Stimulated activated CD4-positive, alpha-beta T cell treated with anti-CD3 and anti-CD28 coated beads, Interleukin-2, amount 100 ng/mL, for 24 hours (primary cell): ENCODE data around the gene TMC8.
"Not testable (repeated sequence)": the region's sequence is repeated elsewhere in the genome, so short reads cannot be mapped to it uniquely, and the experiment has no call there.

Source experiments
- DNase-seq, 2 donors: peaks; one replicate each; pipeline ENCODE4 v3.0.0-alpha.2; 2020

TMC8 gene

DNA sequence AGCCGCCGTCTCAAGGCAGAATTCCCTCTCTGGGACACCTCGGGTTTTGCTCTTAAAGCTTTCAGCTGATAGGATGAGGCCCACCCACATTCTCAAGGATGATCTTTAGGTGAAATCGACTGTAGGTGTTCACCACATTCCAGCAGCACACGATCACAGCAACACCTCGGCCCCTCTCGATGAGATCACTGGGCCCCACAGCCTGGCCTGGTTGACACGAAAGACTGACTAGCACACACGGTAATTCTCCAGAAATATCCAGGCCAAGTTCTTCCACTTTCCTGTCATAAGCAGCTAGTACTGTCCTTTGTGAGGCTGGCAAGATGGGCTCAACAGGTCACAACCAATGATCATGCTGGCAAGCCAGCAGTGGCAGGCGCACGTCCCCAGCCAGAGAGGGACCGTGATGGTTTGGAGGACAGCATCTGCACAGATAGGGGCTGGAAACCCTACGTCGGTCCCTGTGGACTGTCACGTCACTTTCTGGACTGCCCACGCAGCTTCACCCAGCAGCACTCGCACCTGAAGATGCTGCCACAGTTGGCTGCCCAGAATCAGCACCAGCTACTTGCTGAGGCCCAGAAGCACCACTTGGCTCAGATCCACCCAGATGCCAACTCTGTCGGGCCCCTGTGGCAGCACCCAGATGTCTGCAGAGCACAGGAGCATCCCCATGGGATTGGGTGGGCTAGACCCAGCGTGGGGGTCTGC is 19.4 kb upstream of the TMC8 start:
- DNase-seq: no peak

- no peak for DNase-seq
Observed at GRCh38 chr17:78111727-78112517, 18.6 kb upstream of the TMC8 start.

- DNase-seq: peak; percentile 87 to 88
Observed at GRCh38 chr17:78112518-78113471, 17.8 kb upstream of the TMC8 start.

DNA sequence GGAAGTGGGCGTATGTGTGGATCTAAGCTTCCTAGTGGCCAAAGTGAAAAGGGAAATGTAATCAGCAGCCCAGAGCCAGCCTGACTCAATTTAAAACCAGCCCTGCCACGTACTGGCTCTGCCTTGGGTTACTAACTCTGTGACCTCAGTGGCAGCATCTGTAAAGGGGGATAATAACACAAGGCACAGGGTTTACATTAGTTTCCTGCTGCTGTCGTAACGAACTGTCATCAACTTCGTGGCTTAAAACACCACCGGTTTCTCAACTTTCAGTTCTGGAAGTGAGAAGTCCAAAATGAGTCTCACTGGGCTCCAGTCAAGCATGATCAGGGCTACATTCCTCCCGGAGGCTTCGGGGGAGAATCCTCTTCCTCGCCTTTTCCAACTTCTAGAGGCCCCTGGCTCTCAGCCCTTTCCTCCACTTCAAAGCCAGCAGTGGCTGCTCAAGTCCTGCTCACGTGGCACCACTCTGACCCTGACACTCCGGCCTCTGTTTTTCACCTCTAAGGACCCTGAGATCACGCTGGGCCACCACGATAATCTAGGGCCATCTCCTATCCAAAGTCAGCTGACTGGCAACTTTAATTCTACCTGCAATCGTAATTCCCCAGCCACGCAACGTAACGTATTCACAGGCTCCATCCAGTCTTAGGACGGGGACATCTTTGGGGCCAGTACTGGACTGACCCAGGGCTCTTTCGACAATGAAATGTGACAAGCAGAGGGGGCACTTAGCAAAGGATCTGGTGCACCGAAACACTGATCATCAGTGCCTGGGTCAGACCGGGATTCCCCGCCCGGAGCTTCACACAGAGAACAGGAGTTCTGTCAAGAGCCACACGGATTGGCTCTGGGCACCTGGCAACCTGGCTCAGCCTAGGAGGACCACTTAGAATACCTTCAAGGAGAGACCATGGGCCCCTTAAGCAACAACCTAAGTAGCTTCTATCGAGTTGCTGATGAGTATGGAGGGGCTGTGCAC is 16.5 kb upstream of the TMC8 start:
- DNase-seq: peak in 1 of 2 donors; percentile 32

DNA sequence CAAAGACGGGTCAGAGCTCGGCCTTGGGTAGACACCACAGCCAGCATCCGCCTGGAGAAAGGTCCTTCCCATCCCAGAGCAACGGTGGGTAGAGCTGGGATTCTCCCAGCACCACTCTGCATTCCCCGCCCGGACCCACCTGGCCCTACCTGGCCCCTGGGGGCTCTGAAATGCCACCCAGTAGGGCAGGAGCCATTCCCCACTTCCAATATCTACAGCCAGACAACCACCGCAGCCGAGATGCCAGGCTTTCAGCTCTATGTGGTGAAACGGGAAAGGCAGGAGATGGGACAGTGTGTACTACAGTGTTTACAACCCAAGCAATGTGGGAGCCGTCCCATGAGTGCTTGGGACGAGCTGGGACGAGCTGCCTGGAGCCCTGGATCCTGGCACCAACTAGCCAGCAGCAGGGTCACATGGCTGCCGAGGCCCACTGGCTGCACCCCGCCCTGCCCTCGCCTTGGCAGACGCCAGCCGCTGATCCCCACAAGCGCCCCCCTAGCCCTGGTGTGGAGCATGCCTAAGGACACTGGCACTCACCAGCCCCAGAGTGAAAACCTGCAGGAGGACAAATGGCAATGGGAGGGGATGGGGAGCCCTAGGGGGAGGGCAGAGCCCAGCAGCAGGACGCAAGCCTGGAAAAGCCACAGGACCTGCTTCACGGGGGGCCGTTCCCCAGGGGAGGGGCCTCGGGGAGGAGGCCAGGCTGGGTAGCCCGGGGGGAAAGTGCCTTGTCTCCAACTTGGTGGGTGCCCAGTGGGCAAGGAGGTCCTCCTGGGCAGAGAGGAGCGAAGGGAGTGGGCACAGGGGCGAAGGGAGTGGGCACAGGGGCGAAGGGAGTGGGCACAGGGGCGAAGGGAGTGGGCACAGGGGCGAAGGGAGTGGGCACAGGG is 15.5 kb upstream of the TMC8 start:
- no peak for DNase-seq

DNA sequence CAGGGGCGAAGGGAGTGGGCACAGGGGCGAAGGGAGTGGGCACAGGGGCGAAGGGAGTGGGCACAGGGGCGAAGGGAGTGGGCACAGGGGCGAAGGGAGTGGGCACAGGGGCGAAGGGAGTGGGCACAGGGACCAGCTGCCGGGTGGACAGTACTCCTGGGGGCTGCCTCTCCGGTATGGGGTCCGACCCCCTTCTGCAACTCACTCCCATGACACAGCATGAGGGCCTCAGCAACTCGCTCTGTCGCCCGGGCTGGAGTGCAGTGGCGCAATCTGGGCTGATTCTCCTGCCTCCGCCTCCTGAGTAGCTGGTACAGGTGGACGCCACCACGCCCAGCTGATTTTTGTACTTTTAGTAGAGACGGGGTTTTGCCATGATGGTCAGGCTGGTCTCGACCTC is 14.8 kb upstream of the TMC8 start:
- not testable (repeated sequence) for DNase-seq

DNA sequence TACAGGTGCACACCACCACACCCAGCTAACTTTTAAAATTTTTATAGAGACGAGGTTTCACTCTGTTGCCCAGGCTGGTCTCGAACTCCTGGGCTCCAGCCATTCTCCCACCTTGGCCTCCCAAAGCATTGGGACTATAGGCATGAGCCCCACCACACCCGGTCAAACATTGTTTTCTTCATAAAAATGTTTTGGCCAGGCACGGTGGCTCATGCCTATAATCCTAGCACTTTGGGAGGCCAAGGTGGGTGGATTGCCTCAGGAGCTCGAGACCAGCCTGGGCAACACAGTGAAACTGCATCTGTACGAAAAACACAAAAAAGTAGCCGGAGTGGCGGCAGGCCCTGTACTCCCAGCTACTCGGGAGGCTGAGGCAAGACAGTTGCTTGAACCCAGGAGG is 14.2 kb upstream of the TMC8 start:
- DNase-seq: no peak

GRCh38 chr17:78117027-78117981 is 13.3 kb upstream of the TMC8 start:
- DNase-seq: peak in 1 of 2 donors; percentile 41

GRCh38 chr17:78118801-78119241 is 11.8 kb upstream of the TMC8 start:
- DNase-seq: no peak

DNA sequence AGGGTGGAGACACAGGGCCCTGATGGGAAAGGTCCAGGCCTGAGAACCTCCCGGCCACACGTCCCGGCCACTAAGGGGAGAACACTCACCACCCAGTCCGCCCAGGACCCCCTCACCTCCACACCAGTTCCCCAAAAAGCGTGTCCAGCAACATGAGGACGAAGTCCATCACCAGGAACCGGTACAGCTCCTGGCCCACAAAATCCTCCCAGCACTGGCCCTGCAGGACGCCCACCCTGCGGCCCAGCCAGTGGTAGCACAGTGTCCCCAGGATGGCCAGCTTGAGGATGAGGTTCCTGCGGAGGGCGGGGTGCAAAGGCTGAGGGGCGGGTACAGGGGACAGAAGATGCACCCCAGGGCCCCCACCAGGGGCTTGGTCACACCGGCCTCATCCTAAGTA is 10.0 kb upstream of the TMC8 start:
- DNase-seq: no peak

DNA sequence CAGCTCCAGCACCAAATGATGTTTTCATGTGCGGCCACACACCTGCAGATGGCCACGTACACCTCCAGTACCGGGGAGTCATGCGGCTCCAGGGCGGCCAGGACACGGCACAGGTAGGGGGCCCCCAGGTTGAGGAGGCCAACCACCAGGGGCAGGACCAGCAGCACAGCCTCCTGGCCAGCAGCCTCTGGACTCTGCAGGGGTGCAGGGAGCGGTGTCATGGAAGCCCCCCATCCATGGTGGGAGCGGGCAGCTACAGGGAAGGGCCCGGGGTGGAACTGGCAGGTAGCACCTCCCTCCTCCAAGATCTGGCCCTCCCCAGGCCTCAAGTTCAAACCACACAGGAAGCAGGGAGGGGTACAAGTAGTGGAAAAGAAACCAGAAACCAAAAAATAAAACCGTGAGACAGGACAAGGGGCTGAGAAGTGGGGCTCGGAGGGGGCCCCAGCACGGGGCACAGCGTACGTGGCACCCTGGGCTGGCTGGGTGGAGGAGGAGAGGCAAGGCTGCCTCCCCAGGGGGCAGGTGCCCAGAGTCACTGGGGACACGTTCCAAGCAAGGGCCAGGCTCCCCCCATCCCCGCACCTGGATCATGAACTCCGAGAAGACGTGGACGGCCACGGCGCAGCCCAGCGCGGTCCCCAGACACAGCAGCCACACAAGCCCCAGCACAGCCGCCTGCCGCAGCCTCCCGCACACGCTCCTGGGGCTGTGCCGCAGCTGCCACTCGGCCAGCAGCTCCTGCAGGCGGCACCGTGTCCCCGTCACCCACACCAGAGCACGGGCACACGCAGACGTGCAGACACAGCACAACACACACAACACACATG is 9.4 kb upstream of the TMC8 start:
- DNase-seq: peak; percentile 51 to 61

DNA sequence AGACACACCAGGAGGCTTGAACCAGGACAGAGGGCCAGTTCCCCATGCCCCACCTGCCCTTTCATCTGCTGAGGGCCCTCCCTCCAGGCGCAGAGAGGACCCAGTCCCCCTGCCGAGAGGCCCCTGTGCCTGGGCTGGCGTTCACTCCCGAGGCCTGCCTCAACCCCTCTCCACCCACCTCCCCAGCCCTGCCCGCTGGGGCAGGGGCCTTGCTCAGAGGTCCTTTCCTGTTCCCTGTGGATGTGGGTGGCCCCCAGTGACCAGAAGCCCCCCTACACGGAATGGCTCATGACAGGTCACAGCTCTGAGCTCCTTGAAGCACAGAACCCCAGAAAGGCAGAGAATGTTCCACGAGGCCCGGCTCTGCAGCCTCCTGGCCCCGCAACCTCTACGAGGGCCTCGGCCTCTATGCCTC is 8.8 kb upstream of the TMC8 start:
- DNase-seq: no peak

GRCh38 chr17:78122216-78122930 is 8.2 kb upstream of the TMC8 start:
- DNase-seq: no peak

GRCh38 chr17:78122931-78123249 is 7.7 kb upstream of the TMC8 start:
- DNase-seq: no peak

DNA sequence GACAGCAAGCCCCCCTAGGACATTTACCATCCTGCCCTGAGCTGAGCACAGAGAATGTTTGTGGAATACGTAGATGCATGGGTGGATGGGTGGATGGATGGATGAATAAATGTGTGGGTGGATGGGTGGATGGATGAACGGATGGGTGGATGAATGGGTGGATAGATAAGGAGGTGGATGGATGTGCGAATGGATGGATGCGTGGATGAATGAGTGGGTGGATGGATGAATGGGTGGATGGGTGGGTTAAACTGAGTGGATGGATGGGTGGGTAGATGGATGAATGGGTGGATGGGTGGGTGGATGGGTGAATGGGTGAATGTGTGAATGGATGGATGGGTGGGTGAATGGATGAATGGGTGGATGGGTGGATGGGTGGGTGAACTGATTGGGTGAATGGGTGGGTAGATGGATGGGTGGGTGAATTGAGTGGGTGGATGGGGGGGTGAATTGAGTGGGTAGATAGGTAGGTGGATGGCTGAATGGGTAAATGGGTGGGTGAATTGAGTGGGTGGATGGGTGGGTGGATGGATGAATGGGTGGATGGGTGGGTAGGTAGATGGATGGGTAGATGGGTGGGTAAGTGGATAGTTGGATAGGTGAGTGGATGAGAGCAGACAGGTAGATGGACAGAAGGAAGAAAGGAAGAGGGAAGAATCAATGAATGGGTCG is 7.2 kb upstream of the TMC8 start:
- no peak for DNase-seq

- no peak for DNase-seq
Observed at GRCh38 chr17:78124081-78124835, 6.3 kb upstream of the TMC8 start.

- no peak for DNase-seq
Observed at GRCh38 chr17:78124836-78125137, 5.8 kb upstream of the TMC8 start.
